Right lobe of liver (tissue), 6 donors: ENCODE data around the gene GPR3. TPM values are rescaled to one million over a fixed set of nuclear protein-coding genes. Genes with fewer than 3 reads are reported as not detected.
A peak's percentile ranks its signal among the peaks of the same experiment; 100 is the strongest.

ENCODE experiments used
- ATAC-seq, 4 donors: fragments of 200-7000 bp; cut with Tn5 transposase; one replicate each; pipeline ENCODE4 v1.9.1; 2020; ENCODE audit warnings: mild to moderate bottlenecking in 4 of 4, moderate library complexity in 4 of 4
- DNase-seq, 3 donors: peaks; one replicate each; pipeline ENCODE4 v3.0.0-alpha.2; 2020
- H3K27ac ChIP-seq, 3 donors: fragments of 200-600 bp; one replicate each; pipeline ENCODE4 v1.8.0; 2022
- H3K27me3 ChIP-seq, 2 donors: fragments of 200-600 bp; one replicate each; pipeline ENCODE4 v1.8.0; 2022
- H3K36me3 ChIP-seq, 4 donors: fragments of 200-600 bp; sonication (generic) in 1 of 4; one replicate each; pipeline versions ENCODE4 v1.5.1 to v1.8.0; 2017 to 2022; ENCODE audit warnings: control low read depth in 1 of 4
- H3K4me1 ChIP-seq, 4 donors: fragments of 200-600 bp; sonication (generic) in 1 of 4; one replicate each; pipeline versions ENCODE4 v1.5.1 to v1.8.0; 2017 to 2022; ENCODE audit warnings: control low read depth in 1 of 4
- H3K4me3 ChIP-seq, 3 donors: fragments of 200-600 bp; one replicate each; pipeline ENCODE4 v1.8.0; 2022
- H3K9me3 ChIP-seq, 4 donors: fragments of 200-600 bp; sonication (generic) in 1 of 4; one replicate each; pipeline versions ENCODE4 v1.5.1 to v1.8.0; 2017 to 2022; ENCODE audit warnings: control low read depth in 1 of 4
- CTCF ChIP-seq, 4 donors: fragments of 200-600 bp in 3 of 4; fragments of 450-650 bp in 1 of 4; IDR thresholded peaks; one replicate each; pipeline versions ENCODE4 v1.5.1 to v1.8.0; 2016 to 2022; ENCODE audit warnings: antibody characterized with exemption in 4 of 4, mild to moderate bottlenecking in 2 of 4
- POLR2A ChIP-seq: fragments of 450-650 bp; IDR thresholded peaks from one replicate; pipeline ENCODE4 v1.6.1; 2017; ENCODE audit warnings: antibody characterized with exemption, mild to moderate bottlenecking
- WGBS: methylation state at CpG from one replicate; pipeline ENCODE4 v1.1.6; 2018; ENCODE audit warnings: low coverage, low lambda C conversion rate; ENCODE audit not compliant: insufficient coverage; ENCODE audit errors: missing lambda C conversion rate; 5-methylcytosine and 5-hydroxymethylcytosine counted together
- intact Hi-C, 2 donors: fragments of 100-400 bp; cut with DNase I; formaldehyde crosslinking; loops; one replicate each; pipeline versions ENCODE4 v1.11.2 to v1.14.1; 2022
- long read RNA-seq: library from polyadenylated mRNA; unstranded; transcript quantifications from one replicate; pipeline ENCODE4 v2.0.0, GENCODE V29; 2019
- total RNA-seq, 6 experiments: library from RNA; depleted of rRNA in 2 of 6; stranded (reverse); fragments of >200 nt in 2 of 6; fragmentation: NEBNext Ultra II Directional in 3 of 6; extraction: Animal tissue kit (Norgen Biotek cat#: 25700) in 3 of 6; gene quantifications; one replicate each; pipeline versions ENCODE4 v1.1.0 to v1.2.4, GENCODE V29; 2016 to 2023
- donor health status: DM: no; HTN: yes; CAD: no.
- donor health status: DM: no; HTN: no; CAD: no.
- donor health status: DM: no; HTN: no; CAD: no.
- donor health status: DM: no; HTN: yes; CAD: no.
- donor health status: DM: no; HTN: yes; CAD: no.

GPR3 gene, protein sequence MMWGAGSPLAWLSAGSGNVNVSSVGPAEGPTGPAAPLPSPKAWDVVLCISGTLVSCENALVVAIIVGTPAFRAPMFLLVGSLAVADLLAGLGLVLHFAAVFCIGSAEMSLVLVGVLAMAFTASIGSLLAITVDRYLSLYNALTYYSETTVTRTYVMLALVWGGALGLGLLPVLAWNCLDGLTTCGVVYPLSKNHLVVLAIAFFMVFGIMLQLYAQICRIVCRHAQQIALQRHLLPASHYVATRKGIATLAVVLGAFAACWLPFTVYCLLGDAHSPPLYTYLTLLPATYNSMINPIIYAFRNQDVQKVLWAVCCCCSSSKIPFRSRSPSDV
- under 1 TPM in 2 of 6 experiments, not detected in 4; 0.19 to 0.43 TPM for total RNA-seq
- long read RNA-seq: 0 reads

GRCh38 chr1:27392096-27392777 lies at the start of gene GPR3:
TSS of gene GPR3 (plus strand) at chr1:27392622. CDS start at chr1:27393799, 1,177 bp downstream.
- WGBS: 3% methylated on average over 18 of the region's 69 CpGs
- DNase-seq (peak; percentile 78 to 88 (median 78)), ATAC-seq (peak; percentile 75 to 81 (median 75))
- intact Hi-C loops: loop anchor here in 1 of 2 donors (5.0 kb wide), 2 partner anchors 35 to 90 kb away; no protein-coding TSS in a partner anchor
- H3K27ac ChIP-seq: peak within 1 kb of the TSS in 2 of 3 donors; percentile 33 to 44
- H3K9me3 ChIP-seq: no peaks in the 10 kb centered on the region
- no peaks in the 10 kb centered on the region for H3K36me3 ChIP-seq
- TF ChIP-seq CTCF (IDR thresholded peaks at IDR 0.05): peak; percentile 16 to 44 (median 41)
- no peak for TF ChIP-seq POLR2A
- H3K4me3 ChIP-seq: peak within 1 kb of the TSS; percentile 38 to 41 (median 40)
- peaks cover 0 to 6% (median 0%) of the 10 kb centered on the region in 4 donors for H3K4me1 ChIP-seq
- no peaks in the 10 kb centered on the region for H3K27me3 ChIP-seq

DNA sequence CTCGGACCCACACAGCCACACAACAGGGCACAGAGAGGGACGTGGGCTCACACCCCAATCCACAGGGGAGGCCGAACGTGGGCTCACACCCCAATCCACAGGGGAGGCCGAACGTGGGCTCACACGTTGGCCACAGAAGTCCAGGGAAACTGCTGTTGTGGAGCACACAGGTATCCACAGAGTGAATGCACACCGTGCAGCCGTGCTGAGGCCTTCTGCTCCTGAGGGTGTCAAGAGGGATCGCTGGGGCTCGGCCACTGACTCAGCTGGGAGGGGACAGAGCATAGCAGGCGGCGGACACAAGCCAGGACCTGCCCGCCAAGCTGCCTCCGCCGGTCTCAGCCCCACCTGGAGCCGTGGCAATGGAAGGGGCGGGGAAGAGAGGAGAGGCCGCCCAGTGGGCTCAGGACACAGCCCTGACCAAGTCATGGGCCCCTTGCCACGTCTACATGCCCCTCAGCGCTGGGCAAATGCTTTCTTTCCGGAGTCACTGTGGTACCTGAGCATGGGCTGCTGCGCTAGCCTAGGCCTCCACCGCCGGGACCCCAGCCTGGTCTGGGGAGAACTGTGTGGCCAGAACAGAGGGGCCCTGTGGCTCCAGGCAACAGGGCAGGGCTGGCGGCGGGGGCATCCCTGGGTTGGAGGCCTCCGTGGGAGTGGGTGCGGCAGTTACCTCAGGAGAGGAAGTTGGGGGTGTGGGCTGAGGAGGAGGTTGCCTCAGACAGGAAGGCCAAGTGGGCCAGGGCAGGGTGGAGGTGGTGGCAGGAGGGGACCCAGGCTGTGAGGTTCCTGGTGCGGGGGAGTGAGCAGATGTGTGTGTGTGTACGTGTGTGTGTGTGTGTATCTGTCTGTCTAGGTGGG lies 49.4 kb upstream of the GPR3 start:
- DNase-seq (peak in 1 of 3 donors; percentile 76), ATAC-seq (peak; percentile 44 to 64 (median 60))
- Histone ChIP-seq H3K27me3 (no peaks in the 10 kb centered on the region), H3K36me3 (no peaks in the 10 kb centered on the region), H3K27ac (peak overlapping the region in 2 of 3 donors; percentile 22 to 62), H3K4me3 (peak overlapping the region in 2 of 3 donors; percentile 0 to 21), H3K9me3 (no peaks in the 10 kb centered on the region), H3K4me1 (no peaks in the 10 kb centered on the region)
- TF ChIP-seq POLR2A (no peak), CTCF (IDR thresholded peaks at IDR 0.05) (no peak)
- 32% methylated on average over 4 of the region's 31 CpGs for WGBS
- intact Hi-C loops: no loop called here

- intact Hi-C loops: no loop called here
- Histone ChIP-seq H3K27ac (no peak overlapping the region), H3K4me3 (no peak overlapping the region), H3K4me1 (no peaks in the 10 kb centered on the region), H3K27me3 (no peaks in the 10 kb centered on the region), H3K36me3 (no peaks in the 10 kb centered on the region), H3K9me3 (no peaks in the 10 kb centered on the region)
- WGBS: 66% methylated on average over 5 of the region's 5 CpGs
- TF ChIP-seq CTCF (IDR thresholded peaks at IDR 0.05) (no peak), POLR2A (no peak)
- ATAC-seq: no peak
- DNase-seq: no peak
Measured at GRCh38 chr1:27343639-27344025, 48.8 kb upstream of the GPR3 start.

GRCh38 chr1:27345272-27345671 lies 47.1 kb upstream of the GPR3 start:
- no peak for DNase-seq
- Histone ChIP-seq H3K4me3 (no peak overlapping the region), H3K4me1 (peaks cover 0 to 8% (median 0%) of the 10 kb centered on the region in 4 donors), H3K9me3 (no peaks in the 10 kb centered on the region), H3K36me3 (no peaks in the 10 kb centered on the region), H3K27ac (no peak overlapping the region), H3K27me3 (no peaks in the 10 kb centered on the region)
- ATAC-seq: no peak
- no peak for TF ChIP-seq POLR2A
- TF ChIP-seq CTCF (IDR thresholded peaks at IDR 0.05): no peak
- intact Hi-C loops: no loop called here
- WGBS: no CpG with 5 or more reads among the region's 12 CpGs
